ENCODE data around the gene ZIC5. TPM values are rescaled to one million over a fixed set of nuclear protein-coding genes. Genes with fewer than 3 reads are reported as not detected.

Gene ZIC5
- 0.06 TPM for total RNA-seq

GRCh38 chr13:99971576-99972189, at the start of gene ZIC5:
Gene ZIC5, minus strand, starts transcription at chr13:99971767. Its CDS starts 164 bp downstream, at chr13:99971603.

GRCh38 chr13:99981735-99982035, 10.1 kb upstream of the ZIC5 start, which contains the start of gene ZIC2:
Gene ZIC2, plus strand, starts transcription at chr13:99981784. Its CDS starts 281 bp downstream, at chr13:99982065.

Other genes with a start within 250 kb of the ZIC5 start
- 0.12 TPM for gene ZIC2, start 10.0 kb upstream of the ZIC5 start, total RNA-seq
- gene PCCA, start 117.3 kb upstream of the ZIC5 start, total RNA-seq, result 79.4 TPM

Measured in metanephros (tissue), 1 donor.